HG02970 (cell line): ENCODE data around the gene PRRC2B.
"Not testable (repeated sequence)": the region's sequence is repeated elsewhere in the genome, so short reads cannot be mapped to it uniquely, and the experiment has no call there.

Source experiments
- ATAC-seq: cut with Tn5 transposase; IDR thresholded peaks from one replicate; pipeline ENCODE4 v1.9.1; 2021; ENCODE audit warnings: mild to moderate bottlenecking, moderate library complexity, moderate number of reproducible peaks; ENCODE audit not compliant: unreplicated experiment, low FRiP score

Gene PRRC2B

DNA sequence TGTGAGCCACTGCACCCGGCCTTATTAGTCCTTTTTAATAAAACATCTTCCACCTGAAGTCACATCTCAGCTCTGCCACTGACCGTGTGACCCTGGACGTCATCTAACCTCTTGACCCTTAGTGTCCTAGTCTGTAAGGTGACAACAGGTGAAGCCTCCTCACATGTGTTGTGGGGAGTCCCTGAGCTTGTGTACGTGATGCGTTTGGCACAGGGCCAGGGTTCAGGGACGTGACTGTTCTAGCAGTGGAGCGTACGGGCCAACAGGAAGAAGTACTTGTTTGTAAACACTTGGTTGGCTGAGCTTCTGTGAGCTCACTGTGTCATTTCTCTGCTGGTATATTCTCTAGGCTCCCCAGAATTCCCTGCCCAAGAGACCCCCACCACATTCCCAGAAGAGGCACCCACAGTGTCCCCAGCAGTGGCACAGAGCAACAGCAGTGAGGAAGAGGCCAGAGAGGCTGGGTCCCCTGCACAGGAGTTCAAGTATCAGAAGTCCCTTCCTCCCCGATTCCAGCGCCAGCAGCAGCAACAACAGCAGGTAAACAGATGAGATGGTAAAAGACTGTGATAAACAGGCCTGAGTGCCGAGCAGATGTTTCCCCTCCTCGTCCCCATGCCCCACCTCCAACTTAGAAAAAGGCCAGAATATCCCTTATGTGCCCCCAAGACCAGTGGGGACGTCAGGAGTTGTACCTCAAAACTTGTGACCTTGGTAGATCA lies 73.5 kb downstream of the PRRC2B start:
- no peak for ATAC-seq

- no peak for ATAC-seq
Measured at GRCh38 chr9:131468031-131468430, 74.1 kb downstream of the PRRC2B start.

DNA sequence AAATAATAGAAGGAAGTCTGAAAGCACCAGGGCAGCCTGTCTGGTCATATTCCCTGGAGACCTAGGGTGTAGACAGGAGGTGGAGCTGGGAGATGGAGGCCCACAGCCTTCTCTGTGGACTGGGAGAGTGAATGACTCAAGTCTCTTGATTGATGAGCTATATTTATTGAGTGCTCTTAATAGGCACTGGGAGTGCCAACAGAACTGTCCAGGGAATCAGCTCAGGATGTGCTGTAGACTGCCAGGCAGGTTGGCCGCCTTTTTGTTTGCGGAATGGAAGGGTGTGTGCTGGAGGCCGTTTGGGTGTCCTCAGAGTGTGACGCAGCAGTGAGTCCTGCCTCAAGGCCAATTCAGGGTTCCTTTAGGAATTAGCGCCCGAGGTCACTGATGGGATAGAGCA lies 75.5 kb downstream of the PRRC2B start:
- no peak for ATAC-seq

GRCh38 chr9:131469951-131470350 lies 76.1 kb downstream of the PRRC2B start:
- no peak for ATAC-seq

DNA sequence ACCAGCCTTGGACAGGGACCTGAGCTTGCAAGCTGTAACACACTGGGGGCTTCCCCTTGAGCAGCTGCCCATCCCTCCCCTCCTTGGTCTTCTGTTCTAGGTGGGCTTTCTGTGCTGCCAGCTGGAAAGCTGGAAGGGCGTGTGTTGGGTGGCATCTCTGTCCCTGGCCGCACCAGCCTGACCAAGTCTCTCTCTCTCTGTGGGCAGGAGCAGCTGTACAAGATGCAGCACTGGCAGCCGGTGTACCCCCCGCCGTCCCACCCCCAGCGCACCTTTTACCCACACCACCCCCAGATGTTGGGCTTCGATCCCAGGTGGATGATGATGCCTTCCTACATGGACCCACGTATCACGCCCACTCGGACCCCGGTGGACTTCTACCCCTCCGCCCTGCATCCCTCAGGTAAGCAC lies 76.7 kb downstream of the PRRC2B start:
- ATAC-seq: no peak

DNA sequence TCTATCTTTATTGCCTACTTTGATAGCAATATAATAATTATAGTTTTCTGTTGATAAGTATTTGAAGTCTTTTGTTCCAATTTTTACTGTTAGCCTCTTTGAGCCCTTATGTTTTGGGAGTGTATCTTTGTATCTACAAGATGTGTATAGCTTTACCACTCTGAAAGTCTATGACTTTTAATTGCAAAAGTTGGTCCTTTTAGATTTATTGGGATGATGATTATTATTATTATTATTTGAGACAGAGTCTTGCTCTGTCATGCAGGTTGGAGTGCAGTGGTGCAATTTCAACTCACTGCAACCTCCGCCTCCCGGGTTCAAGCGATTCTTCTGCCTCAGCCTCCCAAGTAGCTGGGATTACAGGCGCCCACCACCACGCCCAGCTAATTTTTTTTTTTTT lies 78.2 kb downstream of the PRRC2B start:
- not testable (repeated sequence) for ATAC-seq

GRCh38 chr9:131473198-131473885 lies 79.5 kb downstream of the PRRC2B start:
- ATAC-seq: no peak

GRCh38 chr9:131473891-131474290 lies 80.0 kb downstream of the PRRC2B start:
- no peak for ATAC-seq

GRCh38 chr9:131474711-131475110 lies 80.8 kb downstream of the PRRC2B start:
- ATAC-seq: no peak

DNA sequence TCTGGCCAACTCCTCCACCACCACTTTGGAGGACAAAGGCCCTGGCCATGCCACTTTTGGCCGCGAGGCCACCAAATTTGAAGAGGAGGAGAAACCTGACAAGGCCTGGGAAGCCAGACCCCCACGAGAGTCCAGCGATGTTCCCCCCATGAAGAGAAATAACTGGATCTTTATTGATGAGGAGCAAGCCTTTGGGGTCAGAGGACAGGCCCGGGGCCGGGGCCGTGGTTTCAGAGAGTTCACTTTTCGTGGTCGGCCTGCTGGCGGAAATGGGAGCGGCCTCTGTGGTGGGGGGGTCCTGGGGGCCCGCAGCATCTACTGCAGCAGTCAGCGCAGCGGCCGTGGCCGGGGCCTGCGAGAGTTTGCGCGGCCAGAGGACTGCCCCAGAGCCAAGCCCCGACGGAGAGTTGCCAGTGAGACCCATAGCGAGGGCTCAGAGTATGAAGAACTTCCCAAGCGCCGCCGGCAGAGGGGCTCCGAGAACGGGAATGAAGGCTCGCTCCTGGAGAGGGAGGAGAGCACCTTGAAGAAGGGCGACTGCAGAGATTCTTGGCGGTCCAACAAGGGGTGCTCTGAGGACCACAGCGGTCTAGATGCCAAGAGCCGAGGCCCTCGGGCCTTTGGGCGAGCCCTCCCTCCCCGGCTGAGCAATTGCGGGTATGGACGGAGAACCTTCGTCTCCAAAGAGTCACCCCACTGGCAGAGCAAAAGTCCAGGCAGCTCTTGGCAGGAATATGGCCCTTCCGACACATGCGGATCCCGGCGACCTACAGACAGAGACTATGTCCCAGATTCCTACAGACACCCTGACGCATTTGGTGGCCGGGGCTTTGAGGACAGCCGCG lies 81.4 kb downstream of the PRRC2B start:
- ATAC-seq: no peak

DNA sequence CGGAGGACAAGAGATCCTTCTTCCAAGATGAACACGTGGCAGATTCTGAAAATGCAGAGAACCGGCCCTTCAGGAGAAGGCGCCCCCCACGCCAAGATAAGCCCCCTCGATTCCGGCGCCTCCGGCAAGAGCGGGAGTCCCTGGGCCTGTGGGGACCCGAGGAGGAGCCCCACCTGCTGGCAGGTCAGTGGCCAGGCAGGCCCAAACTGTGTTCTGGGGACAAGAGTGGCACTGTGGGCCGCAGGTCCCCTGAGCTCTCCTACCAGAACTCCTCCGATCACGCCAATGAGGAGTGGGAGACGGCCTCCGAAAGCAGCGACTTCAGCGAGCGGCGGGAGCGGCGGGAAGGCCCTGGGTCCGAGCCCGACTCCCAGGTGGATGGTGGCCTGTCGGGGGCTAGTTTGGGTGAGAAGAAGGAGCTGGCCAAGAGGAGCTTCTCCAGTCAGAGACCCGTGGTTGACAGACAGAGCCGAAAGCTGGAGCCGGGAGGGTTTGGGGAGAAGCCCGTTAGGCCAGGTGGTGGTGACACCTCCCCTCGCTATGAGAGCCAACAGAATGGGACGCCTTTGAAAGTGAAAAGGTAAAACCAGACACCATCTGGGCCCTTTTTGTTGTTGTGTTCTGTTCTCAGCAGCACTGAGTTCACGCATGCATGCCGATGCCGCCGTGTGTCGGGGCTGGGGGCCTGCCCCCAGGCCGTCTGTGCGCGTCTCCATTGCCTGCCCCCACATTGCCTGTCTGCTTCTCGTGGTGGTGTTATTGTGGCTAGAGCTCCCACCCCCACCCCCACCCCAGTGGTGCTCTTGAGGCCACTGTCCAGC lies 82.3 kb downstream of the PRRC2B start:
- no peak for ATAC-seq

DNA sequence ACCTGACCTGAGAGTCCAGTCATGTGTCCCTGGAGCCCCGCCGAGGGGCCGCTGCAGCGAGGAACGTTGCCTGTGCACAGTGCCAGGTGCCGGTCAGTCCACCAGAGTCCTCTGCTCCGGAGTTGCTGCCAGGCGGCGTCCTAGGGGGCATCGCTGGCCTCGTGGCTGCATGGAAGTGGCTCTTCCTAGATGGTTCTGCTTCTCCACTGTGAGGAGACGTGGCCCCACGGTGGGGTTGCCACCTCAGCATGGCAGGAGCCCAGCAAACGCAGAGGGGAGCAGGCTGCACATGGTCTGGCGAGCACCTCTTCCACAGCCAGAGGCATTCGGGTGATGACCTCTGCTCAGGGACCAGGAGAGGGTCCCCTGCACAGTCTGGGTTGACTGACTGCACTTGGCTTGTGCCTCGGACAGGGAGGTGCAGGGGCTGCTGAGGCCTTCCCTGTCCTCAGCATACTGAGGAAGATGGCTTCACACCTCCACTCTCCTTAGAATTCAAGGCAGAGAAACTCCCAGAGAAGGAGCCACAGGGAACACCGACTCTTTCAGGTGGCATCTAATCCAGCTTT lies 83.0 kb downstream of the PRRC2B start:
- ATAC-seq: no peak

- ATAC-seq: no peak
Measured at GRCh38 chr9:131477367-131477766, 83.5 kb downstream of the PRRC2B start.

DNA sequence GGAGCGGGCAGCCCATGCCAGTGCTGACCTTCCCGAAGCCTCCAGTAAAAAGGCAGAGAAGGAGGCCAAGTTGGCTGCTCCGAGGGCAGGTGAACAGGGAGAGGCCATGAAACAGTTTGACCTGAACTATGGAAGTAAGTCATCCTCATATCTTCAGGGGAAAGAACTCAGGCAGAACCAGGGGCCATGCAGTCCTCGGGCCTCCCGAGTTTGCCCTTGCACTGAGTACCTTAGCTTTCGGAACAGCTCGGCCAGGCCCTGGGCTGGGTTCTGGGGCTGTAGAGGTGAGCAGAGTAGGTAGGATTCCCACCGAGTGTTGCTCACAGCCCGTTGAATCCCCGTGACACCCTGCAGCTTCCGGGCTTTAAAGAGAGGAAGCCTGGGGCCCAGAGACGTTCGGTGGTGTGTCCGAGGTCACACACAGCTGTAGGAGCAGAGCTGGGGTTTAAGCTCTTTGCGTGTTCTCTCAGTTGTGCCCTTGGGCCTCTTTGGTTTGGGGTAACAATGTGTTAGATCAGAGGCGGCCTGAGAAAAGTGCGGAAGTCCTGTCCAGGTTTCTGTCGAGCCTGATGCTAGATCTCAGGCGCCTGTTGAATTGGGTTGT lies 84.0 kb downstream of the PRRC2B start:
- ATAC-seq: no peak

- no peak for ATAC-seq
Measured at GRCh38 chr9:131478421-131478868, 84.6 kb downstream of the PRRC2B start.

GRCh38 chr9:131478911-131479310 lies 85.0 kb downstream of the PRRC2B start:
- no peak for ATAC-seq

DNA sequence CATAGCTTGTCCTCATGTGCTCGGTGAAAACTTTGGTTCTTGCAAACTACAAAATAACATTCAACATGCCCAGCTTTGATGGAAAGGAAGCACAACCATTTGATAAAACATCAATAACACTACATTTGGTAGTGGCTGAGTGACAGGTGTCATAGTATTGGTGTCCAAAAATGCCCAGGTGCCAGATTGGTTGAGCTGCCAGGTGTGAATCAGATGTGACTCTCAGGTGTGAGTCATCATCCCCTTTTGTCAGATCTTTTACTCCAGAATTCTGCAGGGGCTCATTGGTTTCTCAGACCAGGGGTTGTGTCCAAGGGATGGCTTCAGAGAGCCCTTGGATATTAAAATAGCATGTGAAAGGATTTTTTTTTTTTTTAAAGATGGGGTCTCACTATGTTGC lies 86.4 kb downstream of the PRRC2B start:
- no peak for ATAC-seq

GRCh38 chr9:131481441-131482342 lies 87.8 kb downstream of the PRRC2B start:
- no peak for ATAC-seq
